ENCODE results near the gene UBALD1. TPM values are rescaled to one million over a fixed set of nuclear protein-coding genes. Genes with fewer than 3 reads are reported as not detected.

Gene UBALD1
- total RNA-seq, 1 donor: 9.4 TPM

DNA sequence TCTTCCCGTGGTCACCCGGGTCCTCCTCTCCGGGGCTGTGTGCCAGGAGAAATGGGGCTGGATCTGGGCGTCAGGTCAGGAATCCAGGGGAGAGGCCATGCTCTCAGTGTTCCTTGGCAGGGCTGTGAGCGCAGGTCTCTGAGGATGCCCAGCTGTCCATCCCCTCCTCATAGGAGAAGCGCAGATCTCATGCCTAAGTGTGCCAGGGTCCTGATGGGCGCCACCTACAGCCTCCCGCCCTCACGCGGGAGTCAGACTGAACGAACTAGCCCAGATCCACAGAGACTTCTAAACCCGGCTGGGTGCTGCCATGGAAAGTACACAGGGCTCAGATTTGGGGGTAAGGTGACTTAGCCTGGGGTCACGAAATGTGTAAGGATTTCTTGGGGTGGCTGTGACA is 34.2 kb upstream of the UBALD1 start:
- no peaks in the 10 kb centered on the region for H3K27me3 ChIP-seq (ENCODE audit: insufficient read depth, low read length)
- H3K4me3 ChIP-seq (ENCODE audit: insufficient read depth, low read length): no peak overlapping the region
- H3K79me2 ChIP-seq (ENCODE audit: insufficient read depth, low read length): peaks cover 64% of the 10 kb centered on the region
- no peak for TF ChIP-seq CTCF (IDR thresholded peaks at IDR 0.05; ENCODE audit: extremely low read depth, low read depth, low read length)
- H3K27ac ChIP-seq (ENCODE audit: low read depth, low read length): no peak overlapping the region
- peaks cover 6% of the 10 kb centered on the region for H3K4me1 ChIP-seq (ENCODE audit: insufficient read depth, low read length)
- no peaks in the 10 kb centered on the region for H3K9me3 ChIP-seq (ENCODE audit: low read depth, low read length)
- peak; percentile 78 for DNase-seq (ENCODE audit: insufficient read length, low spot score, missing footprints)
- H4K20me1 ChIP-seq (ENCODE audit: insufficient read depth, low read length): peaks cover 60% of the 10 kb centered on the region
- H3K4me2 ChIP-seq (ENCODE audit: insufficient read depth, low read length): no peak overlapping the region
- peaks cover 31% of the 10 kb centered on the region for H3K36me3 ChIP-seq (ENCODE audit: insufficient read depth, low read length)
- H2AFZ ChIP-seq (ENCODE audit: low read length): no peak overlapping the region

DNA sequence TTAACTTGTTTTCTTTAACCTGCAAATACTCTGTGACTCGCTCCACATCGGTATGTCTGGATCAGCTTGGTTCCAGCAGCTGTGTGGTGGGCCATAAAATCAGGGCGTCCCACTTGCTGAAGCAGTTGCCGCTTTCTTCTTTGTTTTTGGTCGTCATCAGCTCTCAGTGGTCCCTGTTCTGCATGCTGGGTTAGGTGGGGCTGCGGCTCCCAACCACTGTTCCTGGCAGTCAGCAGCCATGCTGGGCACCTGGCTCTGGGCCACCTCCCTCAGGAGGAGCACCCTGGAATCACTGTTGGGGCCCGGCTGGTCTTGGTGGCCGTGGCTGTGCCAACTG is 32.9 kb upstream of the UBALD1 start:
- no peak overlapping the region for H3K27ac ChIP-seq (ENCODE audit: low read depth, low read length)
- no peak overlapping the region for H3K4me3 ChIP-seq (ENCODE audit: insufficient read depth, low read length)
- peaks cover 25% of the 10 kb centered on the region for H3K36me3 ChIP-seq (ENCODE audit: insufficient read depth, low read length)
- peaks cover 66% of the 10 kb centered on the region for H4K20me1 ChIP-seq (ENCODE audit: insufficient read depth, low read length)
- H3K4me1 ChIP-seq (ENCODE audit: insufficient read depth, low read length): peaks cover 6% of the 10 kb centered on the region
- no peaks in the 10 kb centered on the region for H3K27me3 ChIP-seq (ENCODE audit: insufficient read depth, low read length)
- H3K9me3 ChIP-seq (ENCODE audit: low read depth, low read length): no peaks in the 10 kb centered on the region
- TF ChIP-seq CTCF (IDR thresholded peaks at IDR 0.05; ENCODE audit: extremely low read depth, low read depth, low read length): no peak
- no peak overlapping the region for H3K4me2 ChIP-seq (ENCODE audit: insufficient read depth, low read length)
- DNase-seq (ENCODE audit: insufficient read length, low spot score, missing footprints): peak; percentile 77
- H2AFZ ChIP-seq (ENCODE audit: low read length): no peak overlapping the region
- H3K79me2 ChIP-seq (ENCODE audit: insufficient read depth, low read length): peaks cover 77% of the 10 kb centered on the region

DNA sequence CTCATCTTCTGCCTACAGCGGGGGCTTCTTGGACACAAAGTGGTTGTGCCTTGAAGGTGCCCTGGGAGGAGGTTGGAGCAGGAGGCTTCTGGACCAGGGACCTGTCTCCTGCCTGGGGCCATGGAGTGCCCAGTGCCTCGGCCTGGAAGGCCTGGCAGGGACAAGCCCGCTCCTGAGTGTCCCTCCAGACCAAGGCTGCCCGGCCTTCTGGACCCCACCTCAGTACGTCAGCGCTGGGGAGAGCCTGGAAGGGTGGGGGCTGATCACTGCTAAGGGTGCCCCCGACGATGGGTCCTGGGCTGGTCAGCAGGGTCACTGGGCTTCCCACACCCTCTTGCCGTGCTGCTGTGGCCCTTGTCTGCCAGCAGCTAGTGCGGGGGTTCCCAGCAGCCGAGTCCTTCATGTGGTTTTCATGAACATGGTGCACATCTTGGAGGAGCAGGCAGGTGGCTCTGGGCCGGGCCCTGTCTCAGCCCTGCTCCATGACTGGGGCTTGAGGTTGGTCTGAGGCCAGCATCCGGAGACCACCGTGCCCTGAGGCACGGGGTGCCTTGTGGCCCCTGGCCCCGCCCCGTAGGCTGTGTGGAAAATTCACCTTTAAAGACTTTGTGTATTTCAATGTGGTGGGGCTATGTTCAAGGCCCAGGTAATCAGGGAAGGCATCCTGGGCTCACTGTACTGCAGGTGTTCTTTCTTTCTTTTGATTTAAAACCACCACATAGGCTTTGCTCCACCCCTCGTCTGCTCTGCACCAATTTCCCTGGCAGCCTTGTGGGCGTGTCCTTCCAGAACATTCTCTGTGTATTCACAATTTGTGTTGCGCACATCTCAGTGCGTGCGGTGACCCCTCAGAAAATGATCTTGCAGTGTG is 32.3 kb upstream of the UBALD1 start:
- Histone ChIP-seq H3K36me3 (ENCODE audit: insufficient read depth, low read length) (peaks cover 19% of the 10 kb centered on the region), H3K27me3 (ENCODE audit: insufficient read depth, low read length) (no peaks in the 10 kb centered on the region), H4K20me1 (ENCODE audit: insufficient read depth, low read length) (peaks cover 67% of the 10 kb centered on the region), H3K4me3 (ENCODE audit: insufficient read depth, low read length) (no peak overlapping the region), H3K79me2 (ENCODE audit: insufficient read depth, low read length) (peaks cover 83% of the 10 kb centered on the region), H3K4me1 (ENCODE audit: insufficient read depth, low read length) (peaks cover 6% of the 10 kb centered on the region), H3K27ac (ENCODE audit: low read depth, low read length) (no peak overlapping the region), H3K4me2 (ENCODE audit: insufficient read depth, low read length) (no peak overlapping the region), H2AFZ (ENCODE audit: low read length) (no peak overlapping the region), H3K9me3 (ENCODE audit: low read depth, low read length) (no peaks in the 10 kb centered on the region)
- no peak for TF ChIP-seq CTCF (IDR thresholded peaks at IDR 0.05; ENCODE audit: extremely low read depth, low read depth, low read length)
- peak; percentile 75 for DNase-seq (ENCODE audit: insufficient read length, low spot score, missing footprints)

- TF ChIP-seq CTCF (IDR thresholded peaks at IDR 0.05; ENCODE audit: extremely low read depth, low read depth, low read length): no peak
- no peak overlapping the region for H3K4me2 ChIP-seq (ENCODE audit: insufficient read depth, low read length)
- no peak overlapping the region for H3K27ac ChIP-seq (ENCODE audit: low read depth, low read length)
- no peaks in the 10 kb centered on the region for H3K4me1 ChIP-seq (ENCODE audit: insufficient read depth, low read length)
- no peaks in the 10 kb centered on the region for H3K36me3 ChIP-seq (ENCODE audit: insufficient read depth, low read length)
- H3K4me3 ChIP-seq (ENCODE audit: insufficient read depth, low read length): no peak overlapping the region
- peak; percentile 11 for DNase-seq (ENCODE audit: insufficient read length, low spot score, missing footprints)
- no peaks in the 10 kb centered on the region for H3K9me3 ChIP-seq (ENCODE audit: low read depth, low read length)
- no peak overlapping the region for H2AFZ ChIP-seq (ENCODE audit: low read length)
- H3K79me2 ChIP-seq (ENCODE audit: insufficient read depth, low read length): peaks cover 96% of the 10 kb centered on the region
- peaks cover 67% of the 10 kb centered on the region for H4K20me1 ChIP-seq (ENCODE audit: insufficient read depth, low read length)
- no peaks in the 10 kb centered on the region for H3K27me3 ChIP-seq (ENCODE audit: insufficient read depth, low read length)
These were observed 27.2 kb upstream of the UBALD1 start for GRCh38 chr16:4641895-4642294.
